ENCODE measurements around the gene SUCLG1.

DNA sequence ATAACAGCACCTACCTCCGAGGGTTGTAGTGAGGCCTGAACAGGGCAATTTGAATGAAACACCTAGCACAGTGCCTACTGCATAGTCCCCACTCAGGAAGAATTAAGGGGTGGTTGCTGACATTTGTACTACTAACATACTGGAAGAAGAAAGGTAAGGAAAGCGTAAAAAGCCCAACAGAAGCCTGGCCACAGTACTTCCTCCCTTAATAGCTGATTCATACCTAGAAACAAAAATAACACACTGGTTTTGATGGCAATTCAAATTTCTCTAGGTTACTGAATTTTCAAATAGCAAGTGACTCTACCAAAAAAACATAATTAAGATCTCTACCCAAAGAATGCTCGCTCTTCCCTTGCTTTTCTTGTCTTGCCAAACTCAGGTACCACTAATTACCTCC lies 16.2 kb downstream of the SUCLG1 start:
- TF ChIP-seq, protein P1, sequence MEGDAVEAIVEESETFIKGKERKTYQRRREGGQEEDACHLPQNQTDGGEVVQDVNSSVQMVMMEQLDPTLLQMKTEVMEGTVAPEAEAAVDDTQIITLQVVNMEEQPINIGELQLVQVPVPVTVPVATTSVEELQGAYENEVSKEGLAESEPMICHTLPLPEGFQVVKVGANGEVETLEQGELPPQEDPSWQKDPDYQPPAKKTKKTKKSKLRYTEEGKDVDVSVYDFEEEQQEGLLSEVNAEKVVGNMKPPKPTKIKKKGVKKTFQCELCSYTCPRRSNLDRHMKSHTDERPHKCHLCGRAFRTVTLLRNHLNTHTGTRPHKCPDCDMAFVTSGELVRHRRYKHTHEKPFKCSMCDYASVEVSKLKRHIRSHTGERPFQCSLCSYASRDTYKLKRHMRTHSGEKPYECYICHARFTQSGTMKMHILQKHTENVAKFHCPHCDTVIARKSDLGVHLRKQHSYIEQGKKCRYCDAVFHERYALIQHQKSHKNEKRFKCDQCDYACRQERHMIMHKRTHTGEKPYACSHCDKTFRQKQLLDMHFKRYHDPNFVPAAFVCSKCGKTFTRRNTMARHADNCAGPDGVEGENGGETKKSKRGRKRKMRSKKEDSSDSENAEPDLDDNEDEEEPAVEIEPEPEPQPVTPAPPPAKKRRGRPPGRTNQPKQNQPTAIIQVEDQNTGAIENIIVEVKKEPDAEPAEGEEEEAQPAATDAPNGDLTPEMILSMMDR (IDR thresholded peaks at IDR 0.05; ENCODE audit: low read length): no peak
- no peak for TF ChIP-seq EZH2 (IDR thresholded peaks at IDR 0.05; ENCODE audit: borderline replicate concordance, low read length)

Data from OCI-LY1 (cell line).